Measurements from ENCODE around the gene ATE1.

The ATE1 gene

GRCh38 chr10:121721257-121721656 lies 206.6 kb downstream of the ATE1 start:
- H3K27ac ChIP-seq = no peak overlapping the region
- TF ChIP-seq ZFX (IDR thresholded peaks at IDR 0.05) = no peak
- no peak for TF ChIP-seq CTCF (conservative IDR thresholded peaks at IDR 0.05)

GRCh38 chr10:121715969-121716368 lies 211.9 kb downstream of the ATE1 start:
- no peak for TF ChIP-seq CTCF (conservative IDR thresholded peaks at IDR 0.05)
- no peak for TF ChIP-seq ZFX (IDR thresholded peaks at IDR 0.05)
- no peak overlapping the region for H3K27ac ChIP-seq

- H3K27ac ChIP-seq = no peak overlapping the region
- no peak for TF ChIP-seq ZFX (IDR thresholded peaks at IDR 0.05)
- TF ChIP-seq CTCF (conservative IDR thresholded peaks at IDR 0.05) = no peak
These were observed 212.8 kb downstream of the ATE1 start for GRCh38 chr10:121715076-121715475.

GRCh38 chr10:121713486-121713885 lies 214.3 kb downstream of the ATE1 start:
- H3K27ac ChIP-seq = no peak overlapping the region
- no peak for TF ChIP-seq CTCF (conservative IDR thresholded peaks at IDR 0.05)
- TF ChIP-seq ZFX (IDR thresholded peaks at IDR 0.05) = no peak

- no peak for TF ChIP-seq CTCF (conservative IDR thresholded peaks at IDR 0.05)
- no peak for TF ChIP-seq ZFX (IDR thresholded peaks at IDR 0.05)
- H3K27ac ChIP-seq = no peak overlapping the region
These were observed 216.9 kb downstream of the ATE1 start for GRCh38 chr10:121710971-121711370.

GRCh38 chr10:121710207-121710606 lies 217.6 kb downstream of the ATE1 start:
- TF ChIP-seq ZFX (IDR thresholded peaks at IDR 0.05) (no peak), CTCF (conservative IDR thresholded peaks at IDR 0.05) (no peak)
- H3K27ac ChIP-seq = no peak overlapping the region

- TF ChIP-seq CTCF (conservative IDR thresholded peaks at IDR 0.05) = no peak
- TF ChIP-seq ZFX (IDR thresholded peaks at IDR 0.05) = no peak
- H3K27ac ChIP-seq = no peak overlapping the region
These were observed 218.2 kb downstream of the ATE1 start for GRCh38 chr10:121709675-121710073.
